SH-SY5Y (cell line): ENCODE measurements around the gene AKR1A1.

Experiments used
- GATA2 ChIP-seq: IDR thresholded peaks from 2 replicates; pipeline ENCODE4 v1.6.1; 2011; ENCODE audit warnings: mild to moderate bottlenecking, low read depth, low read length
- GATA3 ChIP-seq: IDR thresholded peaks from 2 replicates; pipeline ENCODE4 v1.6.1; 2011; ENCODE audit warnings: low read depth, mild to moderate bottlenecking, low read length, moderate library complexity

DNA sequence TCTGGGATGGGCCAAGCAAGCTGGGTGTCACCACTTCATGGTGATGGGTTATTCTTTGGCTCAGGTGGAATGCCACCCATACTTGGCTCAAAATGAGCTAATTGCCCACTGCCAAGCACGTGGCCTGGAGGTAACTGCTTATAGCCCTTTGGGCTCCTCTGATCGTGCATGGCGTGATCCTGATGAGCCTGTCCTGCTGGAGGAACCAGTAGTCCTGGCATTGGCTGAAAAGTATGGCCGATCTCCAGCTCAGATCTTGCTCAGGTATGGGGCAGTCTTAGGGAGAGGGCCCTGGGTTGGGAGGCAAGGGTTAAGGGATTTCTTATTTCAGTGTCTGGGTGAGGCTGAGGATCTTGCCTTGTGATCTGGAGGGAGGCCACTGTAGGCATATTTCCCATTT lies 17.8 kb downstream of the AKR1A1 start:
- no peak for TF ChIP-seq GATA3
- TF ChIP-seq GATA2 = no peak
